ENCODE measurements around the gene ACOT2. TPM values are rescaled to one million over a fixed set of nuclear protein-coding genes. Genes with fewer than 3 reads are reported as not detected.
A peak's percentile ranks its signal among the peaks of the same experiment; 100 is the strongest.
"Not testable (repeated sequence)": the region's sequence is repeated elsewhere in the genome, so short reads cannot be mapped to it uniquely, and the experiment has no call there.

Gene ACOT2
- total RNA-seq, 2 donors from 2014 or later: 130 to 151 TPM

DNA sequence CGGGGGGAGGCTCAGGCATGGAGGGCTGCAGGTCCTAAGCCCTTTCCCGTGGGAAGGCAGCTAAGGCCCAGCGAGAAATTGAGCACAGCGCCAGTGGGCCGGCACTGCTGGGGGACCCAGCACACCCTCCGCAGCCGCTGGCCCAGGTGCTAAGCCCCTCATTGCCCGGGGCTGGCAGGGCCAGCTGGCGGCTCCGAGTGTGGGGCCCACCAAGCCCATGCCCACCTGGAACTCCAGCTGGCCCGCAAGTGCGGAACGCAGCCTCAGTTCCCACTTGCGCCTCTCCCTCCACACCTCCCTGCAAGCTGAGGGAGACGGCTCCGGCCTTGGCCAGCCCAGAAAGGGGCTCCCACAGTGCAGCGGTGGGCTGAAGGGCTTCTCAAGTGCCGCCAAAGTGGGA, 2.6 kb upstream of the ACOT2 start:
- ATAC-seq; DNase-seq; intact Hi-C loops (cut with DNase I): not testable (repeated sequence)

DNA sequence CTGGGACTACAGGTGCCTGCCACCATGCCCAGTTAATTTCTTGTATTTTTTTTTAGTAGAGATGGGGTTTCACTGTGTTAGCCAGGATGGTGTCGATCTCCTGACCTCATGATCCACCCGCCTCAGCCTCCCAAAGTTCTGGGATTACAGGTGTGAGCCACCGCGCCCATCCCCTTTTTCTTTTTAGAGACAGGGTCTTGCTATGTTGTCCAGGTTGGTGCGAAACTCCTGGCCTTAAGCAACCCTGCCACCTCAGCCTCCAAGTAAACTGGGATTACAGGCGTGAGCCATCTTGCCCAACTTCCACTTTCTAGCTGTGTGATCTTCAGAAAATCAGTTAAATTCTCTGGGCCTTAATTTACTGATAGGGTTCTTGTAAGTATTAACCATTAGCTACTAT, 2.1 kb upstream of the ACOT2 start:
- ATAC-seq; intact Hi-C loops (cut with DNase I); DNase-seq: not testable (repeated sequence)

DNA sequence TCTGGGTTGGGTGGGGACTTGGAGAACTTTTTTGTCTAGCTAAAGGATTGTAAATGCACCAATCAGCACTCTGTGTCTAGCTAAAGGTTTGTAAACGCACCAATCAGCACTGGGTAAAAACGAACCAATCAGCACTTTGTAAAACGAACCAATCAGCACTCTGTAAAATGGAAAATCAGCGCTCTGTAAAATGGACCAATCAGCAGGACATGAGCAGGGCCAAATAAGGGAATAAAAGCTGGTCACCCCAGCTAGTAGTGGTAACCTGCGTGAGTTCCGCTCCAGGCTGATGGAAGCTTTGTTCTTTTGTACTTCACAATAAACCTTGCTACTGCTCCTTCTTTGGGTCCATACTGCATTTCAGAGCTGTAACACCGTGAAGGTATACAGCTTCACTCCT, 1.7 kb upstream of the ACOT2 start:
- ATAC-seq: no peak
- intact Hi-C loops (cut with DNase I): no loop called here
- no peak for DNase-seq

DNA sequence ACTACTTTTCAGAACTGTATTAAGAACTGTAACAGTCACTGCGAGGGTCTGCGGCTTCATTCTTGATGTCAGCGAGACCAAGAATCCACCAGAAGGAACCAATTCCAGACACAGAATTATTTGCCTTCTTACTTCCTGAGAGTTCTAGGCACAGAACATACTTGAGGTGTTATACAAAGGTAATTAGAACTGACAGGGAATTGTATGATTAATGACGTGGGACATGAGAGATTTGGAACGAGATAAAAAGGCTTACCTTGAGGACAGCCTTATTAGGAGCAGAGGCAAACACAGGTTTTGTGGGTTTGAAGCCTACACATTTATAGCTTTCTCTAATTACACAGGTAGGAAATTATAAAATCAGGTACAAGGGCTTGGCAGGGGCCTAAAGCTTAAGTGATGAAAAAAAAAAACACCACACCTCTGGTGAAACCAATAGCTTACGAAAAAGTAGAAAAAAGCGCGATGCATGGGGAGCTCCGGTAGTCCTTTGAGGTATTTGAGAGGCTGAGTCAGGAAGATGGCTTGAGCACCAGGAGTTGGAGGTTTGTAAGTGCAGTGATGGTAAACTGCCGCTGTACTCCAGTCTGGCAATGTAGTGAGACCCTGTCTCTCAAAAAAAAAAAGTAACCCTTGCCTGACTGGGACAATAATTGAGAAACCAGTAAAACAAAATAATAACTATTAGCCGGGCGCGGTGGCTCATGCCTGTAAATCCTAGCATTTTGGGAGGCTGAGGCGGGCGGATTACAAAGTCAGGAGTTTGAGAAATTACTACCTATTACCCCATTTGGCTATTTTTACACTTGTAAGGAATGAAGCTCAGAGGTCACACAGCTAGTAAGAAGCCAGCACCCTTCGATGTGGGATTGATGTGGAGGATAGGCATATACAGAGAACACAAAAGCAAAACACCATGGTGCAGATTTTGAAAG, 795 bp upstream of the ACOT2 start:
- intact Hi-C loops (cut with DNase I): no loop called here
- ATAC-seq (peak in 1 of 2 donors; percentile 25), DNase-seq (no peak)

DNA sequence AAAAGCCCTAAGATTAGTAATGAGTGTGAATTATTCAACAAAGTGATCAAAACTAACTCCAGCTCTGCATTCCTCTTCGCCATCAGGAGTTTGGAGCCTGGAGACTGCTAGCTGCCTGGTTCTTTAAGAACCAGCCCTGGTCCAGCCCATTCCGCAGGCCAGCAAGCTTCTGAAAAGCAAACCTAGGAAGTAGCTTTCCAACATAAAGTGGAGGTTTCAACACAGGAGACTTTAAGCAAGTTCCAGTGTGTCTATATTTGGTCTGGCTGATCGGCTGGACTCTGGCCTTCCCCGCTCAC, 178 bp upstream of the ACOT2 start:
- intact Hi-C loops (cut with DNase I); DNase-seq; ATAC-seq: not testable (repeated sequence)

DNA sequence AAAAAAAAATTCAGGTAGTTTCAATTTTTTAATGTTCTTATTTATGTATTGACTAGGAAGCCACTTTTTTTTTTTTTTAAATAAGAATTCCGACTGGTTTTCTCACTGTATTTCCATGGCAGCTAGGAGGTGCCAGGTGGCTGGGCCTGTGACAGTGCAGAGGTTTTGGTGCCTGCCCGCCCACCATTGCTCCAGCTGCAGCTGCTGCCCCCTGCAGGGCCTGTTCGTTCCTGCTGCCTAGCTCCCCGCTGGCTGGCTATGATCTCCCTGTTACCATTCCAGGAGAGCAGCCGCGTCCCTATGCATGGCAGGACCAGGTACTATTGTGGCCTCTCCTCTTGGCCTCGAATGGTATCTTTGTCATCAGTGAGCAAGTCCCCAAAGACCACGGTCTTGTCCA, 1.9 kb downstream of the ACOT2 start:
- intact Hi-C loops (cut with DNase I): loop anchor here in 1 of 2 donors (10.0 kb wide), 1 partner anchor 56 kb away; no protein-coding TSS in a partner anchor
- DNase-seq (peak; percentile 59), ATAC-seq (peak; percentile 28 to 67)

DNA sequence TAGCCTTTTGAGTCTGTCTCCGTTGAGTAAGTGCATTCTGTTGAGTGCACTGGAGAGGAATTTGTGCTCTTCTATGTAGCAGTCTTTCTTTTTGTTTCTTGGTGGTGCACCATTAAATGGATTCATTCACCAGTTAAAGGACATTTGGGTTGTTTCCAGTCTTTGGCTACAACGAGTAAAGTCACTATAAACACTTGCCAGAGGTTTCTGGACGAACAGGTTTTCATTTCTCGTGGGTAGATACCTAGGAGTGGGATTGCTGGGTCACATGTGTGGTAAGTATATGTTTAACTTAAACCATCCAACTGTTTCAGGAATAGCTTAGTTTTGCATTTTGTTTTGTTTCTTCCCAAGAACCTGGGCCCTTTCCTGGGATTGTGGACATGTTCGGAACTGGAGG, 4.0 kb downstream of the ACOT2 start:
- not testable (repeated sequence) for DNase-seq, ATAC-seq
- intact Hi-C loops (cut with DNase I): loop anchor here in 1 of 2 donors (10.0 kb wide), 1 partner anchor 58 kb away; no protein-coding TSS in a partner anchor

DNA sequence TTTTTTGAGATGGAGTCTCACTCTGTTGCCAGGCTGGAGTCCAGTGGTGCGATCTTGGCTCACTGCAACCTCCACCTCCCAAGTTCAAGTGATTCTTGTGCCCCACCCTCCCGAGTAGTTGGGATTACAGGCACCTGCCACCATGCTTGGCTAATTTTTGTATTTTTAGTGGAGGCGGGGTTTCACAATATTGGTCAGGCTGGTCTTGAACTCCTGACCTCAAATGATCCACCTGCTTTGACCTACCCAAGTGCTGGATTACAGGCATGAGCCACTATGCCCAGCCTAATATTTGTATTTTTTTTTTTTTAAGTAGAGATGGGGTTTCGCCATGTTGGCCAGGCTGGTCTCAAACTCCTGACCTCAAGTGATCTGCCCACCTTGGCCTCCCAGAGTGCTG, 4.7 kb downstream of the ACOT2 start:
- intact Hi-C loops (cut with DNase I): loop anchor here in 1 of 2 donors (10.0 kb wide), 1 partner anchor 59 kb away; no protein-coding TSS in a partner anchor
- DNase-seq, ATAC-seq: not testable (repeated sequence)

DNA sequence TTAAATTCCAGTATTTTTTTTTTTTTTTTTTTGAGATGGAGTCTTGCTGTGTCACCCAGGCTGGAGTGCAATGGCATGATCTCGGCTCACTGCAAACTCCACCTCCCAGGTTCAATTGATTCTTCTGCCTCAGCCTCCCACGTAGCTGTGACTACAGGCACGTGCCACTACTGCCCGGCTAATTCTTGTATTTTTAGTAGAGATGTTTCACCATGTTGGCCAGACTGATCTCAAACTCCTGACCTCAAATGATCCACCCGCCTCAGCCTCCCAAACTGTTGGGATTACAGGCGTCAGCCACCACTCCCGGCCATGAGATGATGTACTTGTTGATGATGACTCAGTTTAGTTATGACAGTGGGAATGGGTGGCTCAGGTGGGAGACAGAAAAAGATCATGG, 5.2 kb downstream of the ACOT2 start:
- DNase-seq, ATAC-seq: not testable (repeated sequence)
- intact Hi-C loops (cut with DNase I): loop anchor here in 1 of 2 donors (10.0 kb wide), 1 partner anchor 59 kb away; no protein-coding TSS in a partner anchor

DNA sequence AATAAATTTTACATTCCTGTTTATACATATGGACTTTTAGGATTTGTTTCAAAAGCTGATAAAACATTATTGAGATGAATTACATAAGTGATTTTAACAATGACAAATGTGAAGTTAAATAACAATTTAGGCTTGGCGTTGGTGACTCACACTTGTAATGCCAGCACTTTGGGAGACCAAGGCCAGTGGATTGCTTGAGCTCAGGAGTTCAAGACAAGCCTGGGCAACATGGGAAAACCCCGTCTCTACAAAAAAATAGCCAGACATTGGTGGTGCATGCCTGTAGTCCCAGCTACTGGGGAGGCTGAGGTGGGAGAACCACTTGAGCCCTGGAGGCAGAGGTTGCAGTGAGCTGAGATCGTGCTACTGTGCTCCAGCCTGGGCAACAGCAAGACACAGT, 7.4 kb downstream of the ACOT2 start:
- intact Hi-C loops (cut with DNase I): loop anchor here in 1 of 2 donors (10.0 kb wide), 1 partner anchor 62 kb away; no protein-coding TSS in a partner anchor
- ATAC-seq: no peak

DNA sequence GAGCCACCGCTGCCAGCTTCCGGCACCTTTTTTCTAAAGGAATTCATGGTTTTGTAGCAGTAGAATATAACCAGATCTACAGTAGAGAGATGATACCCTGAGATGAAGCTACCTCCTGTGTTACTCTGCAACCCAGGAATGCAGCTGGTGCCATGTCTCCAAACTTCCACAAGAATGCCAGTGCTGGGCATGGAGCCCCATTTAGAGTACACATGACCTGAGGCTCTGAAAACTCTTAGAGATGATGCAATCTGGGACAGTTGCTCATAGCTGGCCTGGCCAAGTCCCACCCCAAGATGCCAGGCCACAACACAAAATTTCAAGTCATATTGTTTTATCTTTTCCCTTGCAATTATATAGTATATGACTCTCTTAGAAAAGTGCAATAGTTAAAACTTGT, 8.2 kb downstream of the ACOT2 start:
- ATAC-seq: peak; percentile 71 to 88
- intact Hi-C loops (cut with DNase I): loop anchor here in 1 of 2 donors (10.0 kb wide), 1 partner anchor 62 kb away; no protein-coding TSS in a partner anchor
- not testable (repeated sequence) for DNase-seq

More for the DNA sequence above, 7.4 kb downstream of the ACOT2 start:
- DNase-seq: no peak

DNA sequence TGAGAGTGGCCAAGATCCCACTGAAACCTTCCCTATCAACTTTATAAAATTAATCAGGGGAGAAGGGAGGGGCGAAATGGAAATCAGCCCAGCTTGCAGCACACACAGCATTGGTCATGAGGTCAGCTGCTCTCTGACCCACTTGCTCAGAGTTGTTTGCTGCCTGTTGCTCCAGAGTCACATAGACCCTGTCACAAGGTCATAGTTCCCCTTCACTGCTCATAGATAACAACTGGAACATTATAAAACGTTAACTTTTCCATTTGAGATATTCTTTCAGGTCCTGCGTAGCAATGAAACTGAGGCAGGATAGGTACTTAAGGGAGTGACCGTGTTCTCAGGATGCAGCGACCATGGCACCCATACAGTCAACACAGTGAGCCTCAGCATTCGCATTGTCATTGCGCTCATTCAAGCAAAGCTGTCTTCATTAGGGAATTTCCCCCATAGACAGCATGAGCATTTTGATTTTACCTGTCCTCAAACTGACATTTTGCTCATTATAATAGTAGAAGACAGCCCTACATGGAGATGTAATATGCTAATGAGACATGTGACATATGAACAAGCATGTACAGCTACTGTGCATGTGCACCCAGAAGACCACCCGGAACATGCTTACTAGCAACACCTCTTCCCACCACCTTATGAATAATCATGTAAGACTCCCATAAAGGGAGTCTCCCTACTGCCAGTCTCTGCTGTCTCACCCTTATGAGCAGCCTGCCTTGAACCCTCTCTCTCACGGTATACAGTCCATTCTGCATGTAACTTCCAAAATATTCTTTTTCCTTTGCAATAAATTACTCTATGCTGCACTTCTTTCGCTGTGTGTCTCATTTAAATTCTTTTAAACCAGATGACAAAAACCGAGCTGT, 13.3 kb downstream of the ACOT2 start:
- intact Hi-C loops (cut with DNase I); DNase-seq: not testable (repeated sequence)
- ATAC-seq: peak in 1 of 2 donors; percentile 56

DNA sequence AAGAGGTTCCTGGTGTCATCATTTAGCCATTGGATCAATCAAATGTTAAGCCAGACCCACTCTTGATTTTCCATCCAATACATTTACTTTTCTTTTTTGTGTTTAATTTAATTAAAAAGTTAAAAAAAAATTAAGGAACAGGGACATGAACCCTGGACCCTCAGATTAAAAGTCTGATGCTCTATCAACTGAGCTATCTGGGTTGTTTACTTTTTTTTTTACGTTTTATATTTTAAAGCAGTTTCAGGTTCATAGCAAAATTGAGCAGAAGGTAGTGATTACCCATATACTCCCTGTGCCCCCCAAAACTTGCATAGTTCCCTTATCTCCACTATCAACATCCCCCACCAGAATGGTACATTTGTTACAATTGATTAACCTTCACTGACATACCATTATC, 19.7 kb downstream of the ACOT2 start:
- DNase-seq (no peak), ATAC-seq (no peak)
- intact Hi-C loops (cut with DNase I): no loop called here

DNA sequence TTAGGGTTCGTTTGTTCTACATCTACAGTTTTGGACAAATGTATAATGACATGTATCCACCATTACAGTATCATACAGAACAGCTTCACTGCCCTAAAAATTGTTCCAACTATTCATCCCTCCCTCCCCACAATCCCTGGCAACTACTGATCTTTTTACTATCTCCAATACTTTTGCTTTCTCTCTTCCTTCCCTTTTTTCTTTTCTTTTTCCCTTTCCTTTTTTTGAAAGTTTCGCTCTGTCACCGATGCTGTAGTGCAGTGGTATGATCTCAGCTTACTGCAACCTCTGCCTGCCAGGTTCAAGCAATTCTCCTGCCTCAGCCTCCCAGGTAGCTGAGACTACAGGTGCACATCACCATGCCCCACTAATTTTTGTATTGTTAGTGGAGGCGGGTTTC, 20.1 kb downstream of the ACOT2 start:
- no peak for ATAC-seq
- no peak for DNase-seq
- intact Hi-C loops (cut with DNase I): no loop called here

DNA sequence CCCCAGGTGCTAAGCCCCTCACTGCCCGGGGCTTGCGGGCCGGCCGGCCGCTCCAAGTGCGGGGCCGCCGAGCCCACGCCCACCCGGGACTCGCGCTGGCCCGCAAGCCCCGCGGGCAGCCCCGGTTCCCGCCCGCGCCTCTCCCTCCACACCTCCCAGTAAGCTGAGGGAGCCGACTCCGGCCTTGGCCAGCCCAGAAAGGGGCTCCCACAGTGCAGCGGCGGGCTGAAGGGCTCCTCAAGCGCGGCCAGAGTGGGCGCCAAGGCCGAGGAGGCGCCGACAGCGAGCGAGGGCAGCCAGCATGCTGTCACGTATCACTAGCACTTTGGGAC, 21.6 kb downstream of the ACOT2 start:
- intact Hi-C loops (cut with DNase I); DNase-seq; ATAC-seq: not testable (repeated sequence)

DNA sequence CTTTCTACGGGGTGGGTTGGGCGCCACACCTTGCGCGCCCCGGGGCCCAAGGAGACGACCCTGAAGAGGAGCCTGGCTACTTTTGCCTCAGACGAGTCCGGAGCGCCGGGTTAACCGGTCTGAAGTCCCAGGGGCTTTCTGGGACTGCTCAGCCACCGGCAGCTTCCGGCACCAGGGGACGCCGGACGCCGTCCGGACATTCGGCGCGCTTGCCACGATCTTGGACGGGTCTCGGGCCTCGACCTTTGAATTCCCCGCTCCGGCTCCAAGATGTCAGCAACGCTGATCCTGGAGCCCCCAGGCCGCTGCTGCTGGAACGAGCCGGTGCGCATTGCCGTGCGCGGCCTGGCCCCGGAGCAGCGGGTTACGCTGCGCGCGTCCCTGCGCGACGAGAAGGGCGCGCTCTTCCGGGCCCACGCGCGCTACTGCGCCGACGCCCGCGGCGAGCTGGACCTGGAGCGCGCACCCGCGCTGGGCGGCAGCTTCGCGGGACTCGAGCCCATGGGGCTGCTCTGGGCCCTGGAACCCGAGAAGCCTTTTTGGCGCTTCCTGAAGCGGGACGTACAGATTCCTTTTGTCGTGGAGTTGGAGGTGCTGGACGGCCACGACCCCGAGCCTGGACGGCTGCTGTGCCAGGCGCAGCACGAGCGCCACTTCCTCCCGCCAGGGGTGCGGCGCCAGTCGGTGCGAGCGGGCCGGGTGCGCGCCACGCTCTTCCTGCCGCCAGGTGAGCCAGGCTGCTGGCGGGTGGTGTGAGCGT, 22.9 kb downstream of the ACOT2 start, which contains the start of gene ACOT4:
Gene ACOT4 (plus strand): TSS at position 184 of the 760 bp plus-strand sequence. CDS start 87 bp downstream, at position 271.
- peak; percentile 92 to 94 for ATAC-seq
- intact Hi-C loops (cut with DNase I): no loop called here
- no peak for DNase-seq

DNA sequence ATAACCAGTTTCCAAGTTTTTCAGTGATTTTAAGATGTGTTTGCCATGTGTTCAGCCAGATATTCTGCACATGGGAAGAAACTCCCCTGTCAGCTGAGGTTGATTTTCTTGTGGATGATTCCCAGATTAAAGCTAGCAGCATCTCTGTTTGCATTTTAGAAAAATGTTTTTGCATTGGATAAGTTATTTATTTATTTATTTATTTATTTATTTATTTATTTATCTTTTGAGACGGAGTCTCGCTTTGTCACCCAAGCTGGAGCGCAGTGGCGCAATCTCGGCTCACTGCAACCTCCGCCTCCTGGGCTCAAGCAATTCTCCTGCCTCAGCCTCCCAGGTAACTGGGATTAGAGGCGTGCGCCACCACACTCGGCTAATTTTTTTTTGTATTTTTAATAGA, 25.5 kb downstream of the ACOT2 start:
- ATAC-seq: no peak
- DNase-seq: no peak
- intact Hi-C loops (cut with DNase I): no loop called here

DNA sequence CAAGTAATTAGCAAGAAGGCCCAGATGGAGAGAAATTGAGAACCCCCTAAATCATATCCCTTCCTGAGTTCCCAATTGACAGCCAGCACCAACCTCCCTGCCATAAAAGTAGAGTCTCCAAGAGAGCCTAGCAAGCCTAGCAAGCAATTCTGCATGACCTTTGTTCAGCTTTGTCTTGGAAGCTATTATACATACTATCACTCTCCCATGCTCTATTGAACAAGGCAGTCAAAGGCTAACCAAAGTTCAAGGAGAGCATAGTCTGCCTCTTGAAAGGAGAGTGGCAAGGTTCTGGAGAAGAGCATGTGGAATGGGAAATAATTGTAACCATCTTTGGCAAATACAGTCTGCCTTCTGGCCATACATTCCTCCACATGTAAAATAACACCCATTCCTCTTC, 30.5 kb downstream of the ACOT2 start:
- intact Hi-C loops (cut with DNase I): no loop called here
- ATAC-seq: peak in 1 of 2 donors; percentile 57
- DNase-seq: no peak

DNA sequence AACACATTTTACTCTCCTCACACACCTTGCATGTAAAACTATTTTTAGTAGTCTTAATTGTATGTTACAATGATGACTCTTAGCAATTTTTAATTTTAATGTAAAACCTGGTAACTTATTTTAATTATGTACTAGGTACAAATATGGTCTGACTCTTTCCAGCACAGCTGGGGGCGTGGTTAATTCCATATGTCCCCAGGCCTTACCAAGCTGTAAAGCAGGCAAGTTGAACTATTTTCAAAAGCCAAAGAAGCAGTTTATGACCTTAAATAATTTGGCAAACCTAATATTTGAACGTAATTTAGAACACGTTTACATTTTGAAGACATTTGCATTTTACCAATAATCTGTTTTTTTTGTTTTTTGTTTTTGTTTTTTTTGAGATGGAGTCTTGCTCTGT, 34.0 kb downstream of the ACOT2 start:
- intact Hi-C loops (cut with DNase I): no loop called here
- no peak for ATAC-seq

More for the DNA sequence above, 34.0 kb downstream of the ACOT2 start:
- DNase-seq: no peak
